Upper lobe of left lung (tissue), 6 donors: ENCODE measurements around the gene IGBP1. TPM values are rescaled to one million over a fixed set of nuclear protein-coding genes. Genes with fewer than 3 reads are reported as not detected.
"Not testable (repeated sequence)": the region's sequence is repeated elsewhere in the genome, so short reads cannot be mapped to it uniquely, and the experiment has no call there.

Experiments
- ATAC-seq, 2 donors: fragments of 200-7000 bp; cut with Tn5 transposase; one replicate each; pipeline ENCODE4 v1.9.1; 2022; ENCODE audit warnings: mild to moderate bottlenecking in 2 of 2, moderate library complexity in 2 of 2; ENCODE audit not compliant: low FRiP score in 2 of 2
- DNase-seq, 2 donors: peaks; one replicate each; pipeline ENCODE4 v3.0.0-alpha.2; 2019 to 2020
- H3K27ac ChIP-seq, 4 donors: fragments of 200-600 bp; sonication (generic); one replicate each; pipeline ENCODE4 v1.5.1; 2016 to 2019
- H3K27me3 ChIP-seq, 4 donors: fragments of 200-600 bp; sonication (generic); one replicate each; pipeline ENCODE4 v1.5.1; 2017 to 2019
- H3K36me3 ChIP-seq, 4 donors: fragments of 200-600 bp; sonication (generic); one replicate each; pipeline ENCODE4 v1.5.1; 2016 to 2019
- H3K4me1 ChIP-seq, 4 donors: fragments of 200-600 bp; sonication (generic); one replicate each; pipeline ENCODE4 v1.5.1; 2018 to 2019
- H3K4me3 ChIP-seq, 4 donors: fragments of 200-600 bp; sonication (generic); one replicate each; pipeline ENCODE4 v1.5.1; 2017 to 2019; ENCODE audit warnings: mild to moderate bottlenecking in 2 of 4, moderate library complexity in 1 of 4
- H3K9me3 ChIP-seq, 4 donors: fragments of 200-600 bp; sonication (generic); one replicate each; pipeline ENCODE4 v1.5.1; 2018 to 2019
- EP300 ChIP-seq, 4 donors: sonication (generic); formaldehyde crosslinking; IDR thresholded peaks; one replicate each; pipeline ENCODE4 v1.5.1; 2017; ENCODE audit warnings: antibody characterized with exemption in 4 of 4, control low read depth in 2 of 4
- POLR2A ChIP-seq, 4 donors: fragments of 450-650 bp; IDR thresholded peaks; one replicate each; pipeline ENCODE4 v1.5.1; 2016 to 2017; ENCODE audit warnings: antibody characterized with exemption in 4 of 4, mild to moderate bottlenecking in 2 of 4
- POLR2AphosphoS5 ChIP-seq, 2 donors: sonication (generic); formaldehyde crosslinking; IDR thresholded peaks; one replicate each; pipeline ENCODE4 v1.5.1; 2017; ENCODE audit warnings: antibody characterized with exemption in 2 of 2
- WGBS, 2 donors: methylation state at CpG; one replicate each; pipeline ENCODE4 v1.1.5; 2017 to 2018; 5-methylcytosine and 5-hydroxymethylcytosine counted together
- total RNA-seq, 6 donors: library from RNA; depleted of rRNA in 4 of 6; stranded (reverse); fragments of >200 nt in 4 of 6; gene quantifications; one replicate each; pipeline versions ENCODE4 v1.1.0 to v1.2.1, GENCODE V29; 2016 to 2021
- TF ChIP-seq, protein P1 (sequence below), 6 experiments: fragments of 450-650 bp in 4 of 6; fragments of 200-600 bp in 2 of 6; sonication (generic) in 2 of 6; IDR thresholded peaks; one replicate each; pipeline ENCODE4 v1.5.1; 2016 to 2019; ENCODE audit warnings: antibody characterized with exemption in 6 of 6
- donor health status: DM: no; HTN: no; CAD: no; lungs with moderate emphysema.
- donor health status: DM: no; HTN: yes; CAD: no; lungs with severe emphysema.

IGBP1 gene
- total RNA-seq, 6 donors from 2014 or later, result 35.3 to 62.1 (median 46.6) TPM

DNA sequence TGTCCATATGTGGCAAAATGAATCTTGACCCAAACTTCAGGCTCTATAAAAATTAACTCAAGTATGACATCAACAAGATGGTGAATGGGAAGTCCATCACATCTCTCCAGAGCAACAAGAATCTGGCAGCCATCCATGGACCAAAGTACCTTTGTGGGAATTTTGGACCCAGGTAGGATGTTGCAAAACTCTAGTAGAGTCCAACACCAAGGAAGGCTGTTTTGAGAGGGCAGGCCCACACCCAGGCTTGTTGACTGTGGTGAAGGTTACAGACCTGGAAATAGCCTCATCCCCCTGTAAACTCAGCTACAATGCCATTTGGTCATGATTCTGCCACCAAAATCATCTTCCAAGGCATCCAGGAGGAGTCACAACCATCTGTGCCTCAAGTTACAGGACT lies 57.0 kb downstream of the IGBP1 start:
- DNase-seq (no peak), ATAC-seq (no peak)
- no peaks in the 10 kb centered on the region for H3K4me1 ChIP-seq
- no peaks in the 10 kb centered on the region for H3K27me3 ChIP-seq
- TF ChIP-seq POLR2A (IDR thresholded peaks at IDR 0.05), result no peak
- no peak for TF ChIP-seq POLR2AphosphoS5 (IDR thresholded peaks at IDR 0.05)
- TF ChIP-seq EP300 (IDR thresholded peaks at IDR 0.05), result no peak
- TF ChIP-seq, protein P1, sequence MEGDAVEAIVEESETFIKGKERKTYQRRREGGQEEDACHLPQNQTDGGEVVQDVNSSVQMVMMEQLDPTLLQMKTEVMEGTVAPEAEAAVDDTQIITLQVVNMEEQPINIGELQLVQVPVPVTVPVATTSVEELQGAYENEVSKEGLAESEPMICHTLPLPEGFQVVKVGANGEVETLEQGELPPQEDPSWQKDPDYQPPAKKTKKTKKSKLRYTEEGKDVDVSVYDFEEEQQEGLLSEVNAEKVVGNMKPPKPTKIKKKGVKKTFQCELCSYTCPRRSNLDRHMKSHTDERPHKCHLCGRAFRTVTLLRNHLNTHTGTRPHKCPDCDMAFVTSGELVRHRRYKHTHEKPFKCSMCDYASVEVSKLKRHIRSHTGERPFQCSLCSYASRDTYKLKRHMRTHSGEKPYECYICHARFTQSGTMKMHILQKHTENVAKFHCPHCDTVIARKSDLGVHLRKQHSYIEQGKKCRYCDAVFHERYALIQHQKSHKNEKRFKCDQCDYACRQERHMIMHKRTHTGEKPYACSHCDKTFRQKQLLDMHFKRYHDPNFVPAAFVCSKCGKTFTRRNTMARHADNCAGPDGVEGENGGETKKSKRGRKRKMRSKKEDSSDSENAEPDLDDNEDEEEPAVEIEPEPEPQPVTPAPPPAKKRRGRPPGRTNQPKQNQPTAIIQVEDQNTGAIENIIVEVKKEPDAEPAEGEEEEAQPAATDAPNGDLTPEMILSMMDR (IDR thresholded peaks at IDR 0.05), result no peak
- peaks cover 0 to 5% (median 0%) of the 10 kb centered on the region in 4 donors for H3K9me3 ChIP-seq
- H3K36me3 ChIP-seq, result no peaks in the 10 kb centered on the region
- H3K27ac ChIP-seq, result no peak overlapping the region
- no peak overlapping the region for H3K4me3 ChIP-seq

DNA sequence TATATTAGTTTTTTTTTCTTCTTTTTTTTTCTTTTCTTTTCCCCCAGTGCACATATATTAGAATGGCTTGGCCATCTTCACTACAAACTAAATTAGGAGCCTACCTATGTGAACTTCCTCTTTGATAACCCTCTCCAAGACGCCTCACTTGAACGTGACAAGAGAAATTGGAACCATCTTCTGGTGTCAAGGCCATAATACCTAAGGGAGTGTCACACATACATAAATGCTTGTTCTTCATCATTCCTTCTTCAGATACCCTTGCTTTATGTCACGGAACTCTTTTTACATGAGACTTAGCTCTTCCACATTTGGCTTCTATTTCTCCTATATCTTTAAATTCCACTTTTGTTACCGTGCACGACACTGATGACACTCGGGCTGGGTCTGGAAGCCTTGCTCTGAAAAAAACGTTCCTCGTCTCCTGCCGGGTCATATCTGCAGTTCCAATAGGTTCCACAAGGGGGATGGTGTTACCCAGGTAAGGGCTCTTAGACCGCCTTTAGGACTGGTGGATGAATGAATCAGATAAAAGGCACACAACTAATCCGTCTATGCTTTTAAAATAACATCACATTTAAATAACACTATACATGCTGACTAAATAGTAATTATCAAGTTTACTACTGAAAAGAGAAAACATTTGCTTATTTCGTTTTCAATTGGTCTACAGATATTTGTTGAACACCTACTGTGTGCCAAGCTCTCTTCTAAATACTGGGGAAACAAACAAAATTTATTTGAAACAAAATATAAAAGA lies 63.9 kb downstream of the IGBP1 start:
- no peak overlapping the region for H3K27ac ChIP-seq
- WGBS, 2 donors, result 11 to 18% methylated on average over 12 of the region's 12 CpGs
- no peaks in the 10 kb centered on the region for H3K36me3 ChIP-seq
- no peak overlapping the region for H3K4me3 ChIP-seq
- ATAC-seq, result peak in 1 of 2 donors; percentile 68
- H3K9me3 ChIP-seq, result no peaks in the 10 kb centered on the region
- H3K4me1 ChIP-seq, result no peaks in the 10 kb centered on the region
- no peaks in the 10 kb centered on the region for H3K27me3 ChIP-seq
- DNase-seq, result peak in 1 of 2 donors; percentile 31
- TF ChIP-seq, protein P1 (IDR thresholded peaks at IDR 0.05), result peak; percentile 15 to 65 (median 46)
- no peak for TF ChIP-seq POLR2A (IDR thresholded peaks at IDR 0.05)

DNA sequence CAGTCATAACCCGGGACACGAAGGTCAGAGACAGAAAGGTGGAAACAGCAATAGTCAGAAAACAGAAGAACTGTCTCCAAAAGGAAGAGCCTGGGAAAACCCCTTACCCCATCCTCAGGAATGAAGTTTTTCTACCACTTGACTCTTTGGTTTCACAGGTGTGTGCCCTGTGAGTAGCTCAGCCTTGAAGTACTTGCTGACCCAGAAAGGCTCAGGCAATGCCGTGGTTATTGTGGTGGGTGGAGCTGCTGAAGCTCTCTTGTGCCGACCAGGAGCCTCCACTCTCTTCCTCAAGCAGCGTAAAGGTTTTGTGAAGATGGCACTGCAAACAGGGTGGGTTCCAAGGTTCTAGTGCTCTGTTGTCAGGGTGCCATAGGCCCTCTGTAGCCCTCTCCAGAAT lies 68.5 kb downstream of the IGBP1 start:
- Histone ChIP-seq H3K27me3 (no peaks in the 10 kb centered on the region), H3K4me3 (no peak overlapping the region), H3K4me1 (no peaks in the 10 kb centered on the region), H3K9me3 (no peaks in the 10 kb centered on the region), H3K27ac (no peak overlapping the region), H3K36me3 (no peaks in the 10 kb centered on the region)
- ATAC-seq, result peak in 1 of 2 donors; percentile 24
- no peak for DNase-seq
- 63 to 83% methylated on average over 2 to 5 of the region's 5 CpGs for WGBS, 2 donors
- TF ChIP-seq EP300 (IDR thresholded peaks at IDR 0.05) (no peak), POLR2A (IDR thresholded peaks at IDR 0.05) (no peak), POLR2AphosphoS5 (IDR thresholded peaks at IDR 0.05) (no peak)
- TF ChIP-seq, protein P1 (IDR thresholded peaks at IDR 0.05), result no peak

DNA sequence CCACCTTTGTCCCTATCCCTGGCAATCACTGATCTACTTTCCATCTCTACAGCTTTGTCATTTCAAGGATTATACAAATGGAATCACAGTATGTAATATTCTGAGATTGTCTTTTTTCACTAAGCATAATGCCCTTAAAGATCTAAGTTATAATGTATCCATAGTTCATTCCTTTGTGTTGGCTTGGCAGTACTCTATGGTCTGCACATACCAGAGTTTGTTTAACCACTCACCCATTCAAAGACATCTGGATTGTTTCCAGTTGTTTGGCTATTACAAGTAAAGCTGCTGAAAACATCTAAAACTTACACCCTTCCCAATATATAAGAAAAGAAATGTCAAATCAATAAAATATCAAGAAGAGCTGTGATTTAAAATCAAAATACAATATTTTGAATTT lies 75.2 kb downstream of the IGBP1 start:
- Histone ChIP-seq H3K27me3 (no peaks in the 10 kb centered on the region), H3K27ac (no peak overlapping the region), H3K36me3 (no peaks in the 10 kb centered on the region), H3K4me3 (no peak overlapping the region), H3K4me1 (no peaks in the 10 kb centered on the region), H3K9me3 (no peaks in the 10 kb centered on the region)
- TF ChIP-seq POLR2A (IDR thresholded peaks at IDR 0.05), result no peak
- TF ChIP-seq, protein P1 (IDR thresholded peaks at IDR 0.05), result no peak
- no peak for TF ChIP-seq POLR2AphosphoS5 (IDR thresholded peaks at IDR 0.05)
- no peak for TF ChIP-seq EP300 (IDR thresholded peaks at IDR 0.05)
- DNase-seq (no peak), ATAC-seq (no peak)

DNA sequence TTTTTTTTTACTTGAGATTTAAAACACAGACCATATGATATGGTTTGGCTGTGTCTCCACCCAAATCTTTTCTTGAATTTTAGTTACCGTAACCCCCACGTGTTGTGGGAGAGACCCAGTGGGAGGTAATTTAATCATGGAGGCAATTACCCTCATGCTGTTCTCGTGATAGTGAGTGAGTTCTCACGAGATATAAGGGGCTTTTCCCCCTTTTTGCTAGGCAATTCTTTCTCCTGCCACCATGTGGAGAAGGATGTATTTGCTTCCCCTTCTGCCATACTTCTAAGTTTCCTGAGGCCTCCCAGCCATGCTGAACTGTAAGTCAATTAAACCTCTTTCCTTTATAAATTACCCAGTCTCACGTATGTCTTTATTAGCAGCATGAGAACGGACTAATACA lies 76.3 kb downstream of the IGBP1 start:
- H3K36me3 ChIP-seq, H3K27ac ChIP-seq, DNase-seq, H3K27me3 ChIP-seq, H3K9me3 ChIP-seq, H3K4me3 ChIP-seq, ATAC-seq, H3K4me1 ChIP-seq: not testable (repeated sequence)
- 62 to 70% methylated on average over 6 of the region's 6 CpGs for WGBS, 2 donors

Other genes starting within 250 kb of the IGBP1 start
- under 1 TPM in 1 of 6 donors, not detected in 5; 0.67 TPM for gene AWAT2, start 83.5 kb upstream of the IGBP1 start, total RNA-seq
- not detected for gene OTUD6A, start 71.0 kb upstream of the IGBP1 start, total RNA-seq
- gene DGAT2L6, start 44.0 kb downstream of the IGBP1 start, total RNA-seq, result not detected
- gene AWAT1, start 101.2 kb downstream of the IGBP1 start, total RNA-seq, result not detected
- gene P2RY4, start 126.8 kb downstream of the IGBP1 start, total RNA-seq, result 1 to 10 TPM in 1 of 6 donors, under 1 TPM in 3, not detected in 2; 0.30 to 1.1 (median 0.64) TPM
- gene ARR3, start 134.9 kb downstream of the IGBP1 start, total RNA-seq, result not detected
- not detected for gene RAB41, start 148.7 kb downstream of the IGBP1 start, total RNA-seq
- 10 to 100 TPM; 12.1 to 28.4 (median 21.4) TPM for gene PDZD11, start 156.5 kb downstream of the IGBP1 start, total RNA-seq
- gene KIF4A, start 156.7 kb downstream of the IGBP1 start, total RNA-seq, result 1 to 10 TPM in 3 of 6 donors, under 1 TPM in 3; under 0.01 to 2.6 (median 0.69) TPM